HAP-1 (cell line): ENCODE measurements around the gene TTC13.

Source experiments
- DNase-seq, 2 experiments: peaks; one replicate each; pipeline ENCODE4 v3.0.0-alpha.2; 2016 to 2020; ENCODE audit warnings: low spot score in 2 of 2
- H3K27me3 ChIP-seq: fragments of 250-450 bp; sonication (Bioruptor Pico); 2 replicates; pipeline ENCODE4 v1.5.1; 2020; ENCODE audit warnings: low read depth, mild to moderate bottlenecking, moderate library complexity
- H3K36me3 ChIP-seq: fragments of 250-450 bp; sonication (Bioruptor Pico); replicated peaks from 2 replicates; pipeline ENCODE4 v1.5.1; 2020; ENCODE audit warnings: mild to moderate bottlenecking
- H3K4me1 ChIP-seq: fragments of 250-450 bp; sonication (Bioruptor Pico); 2 replicates; pipeline ENCODE4 v1.5.1; 2020; ENCODE audit warnings: mild to moderate bottlenecking
- H3K4me3 ChIP-seq: fragments of 250-450 bp; sonication (Bioruptor Pico); 2 replicates; pipeline ENCODE4 v1.5.1; 2020; ENCODE audit warnings: mild to moderate bottlenecking, moderate library complexity
- H3K9me3 ChIP-seq: fragments of 250-450 bp; sonication (Bioruptor Pico); 2 replicates; pipeline ENCODE4 v1.5.1; 2020; ENCODE audit warnings: mild to moderate bottlenecking, moderate library complexity
- in situ Hi-C: fragments of 300-500 bp; cut with MboI; formaldehyde crosslinking; loops from 3 replicates; pipeline ENCODE4 v1.14.3; 2020; ENCODE audit warnings: low sequenced_read_pairs, inconsistent platforms, mixed read lengths

Gene TTC13

GRCh38 chr1:230950404-230950803, 28.3 kb downstream of the TTC13 start:
- peaks cover 6% of the 10 kb centered on the region; the same call in 1 of the 2 replicates for H3K36me3 ChIP-seq
- no peaks in the 10 kb centered on the region for H3K9me3 ChIP-seq
- H3K27me3 ChIP-seq: no peaks in the 10 kb centered on the region
- H3K4me1 ChIP-seq: peaks cover 6% of the 10 kb centered on the region; the same call in 1 of the 2 replicates
- no peak overlapping the region for H3K4me3 ChIP-seq
- no peak for DNase-seq
- in situ Hi-C loops: no loop called here

GRCh38 chr1:230948903-230949302, 29.8 kb downstream of the TTC13 start:
- Histone ChIP-seq H3K4me3 (no peak overlapping the region), H3K36me3 (peaks cover 5% of the 10 kb centered on the region; the same call in 1 of the 2 replicates), H3K27me3 (no peaks in the 10 kb centered on the region), H3K9me3 (no peaks in the 10 kb centered on the region), H3K4me1 (peaks cover 6% of the 10 kb centered on the region; the same call in 1 of the 2 replicates)
- in situ Hi-C loops: no loop called here
- no peak for DNase-seq

DNA sequence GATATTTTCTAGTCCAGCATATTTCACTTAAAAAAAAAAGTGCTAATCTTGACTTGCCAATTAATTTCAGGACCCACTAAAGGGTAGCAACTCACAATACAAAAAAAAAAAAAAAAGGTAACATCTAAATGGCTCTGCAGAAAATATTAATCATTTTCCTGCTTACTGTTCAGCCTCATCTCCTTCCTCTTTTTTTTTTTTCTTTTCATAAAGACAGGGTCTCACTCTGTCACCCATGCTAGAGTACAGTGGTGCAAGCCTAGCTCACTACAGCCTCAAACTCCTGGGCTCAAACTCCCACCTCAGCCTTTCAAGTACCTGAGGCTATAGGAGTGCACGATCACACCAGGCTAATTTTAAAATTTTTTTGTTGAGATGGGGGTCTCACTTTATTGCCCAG, 30.4 kb downstream of the TTC13 start:
- in situ Hi-C loops: no loop called here

DNA sequence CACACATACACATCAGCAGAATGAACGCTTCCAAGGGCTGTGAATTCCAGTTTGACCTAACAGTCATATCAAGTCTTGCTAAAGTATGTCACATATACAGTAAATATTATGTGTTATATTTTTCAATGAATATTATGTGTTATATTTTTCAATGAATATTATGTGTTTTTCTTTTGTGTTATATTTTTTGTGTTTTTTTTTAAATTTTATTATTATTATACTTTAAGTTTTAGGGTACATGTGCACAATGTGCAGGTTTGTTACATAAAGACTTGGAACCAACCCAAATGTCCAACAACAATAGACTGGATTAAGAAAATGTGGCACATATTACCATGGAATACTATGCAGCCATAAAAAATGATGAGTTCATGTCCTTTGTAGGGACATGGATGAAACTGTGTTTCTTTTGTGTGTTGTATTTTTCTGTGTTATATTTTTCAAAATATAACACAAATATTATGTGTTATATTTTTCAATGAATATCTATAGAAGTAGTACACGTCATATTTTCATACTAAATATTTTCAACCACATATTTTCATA, 35.5 kb downstream of the TTC13 start:
- Histone ChIP-seq H3K4me3 (no peak overlapping the region), H3K4me1 (no peaks in the 10 kb centered on the region), H3K27me3 (no peaks in the 10 kb centered on the region), H3K36me3 (no peaks in the 10 kb centered on the region), H3K9me3 (no peaks in the 10 kb centered on the region)
- in situ Hi-C loops: no loop called here
- DNase-seq: no peak

More for the DNA sequence above, 30.4 kb downstream of the TTC13 start:
- DNase-seq: no peak
- Histone ChIP-seq H3K27me3 (no peaks in the 10 kb centered on the region), H3K36me3 (no peaks in the 10 kb centered on the region), H3K4me1 (0 out of 2 replicates have a peak, but pooled peaks cover 6% of the 10 kb centered on the region), H3K4me3 (no peak overlapping the region), H3K9me3 (no peaks in the 10 kb centered on the region)

GRCh38 chr1:230940848-230941247, 37.8 kb downstream of the TTC13 start:
- H3K27me3 ChIP-seq: no peaks in the 10 kb centered on the region
- H3K4me3 ChIP-seq: no peak overlapping the region
- H3K36me3 ChIP-seq: no peaks in the 10 kb centered on the region
- DNase-seq: no peak
- no peaks in the 10 kb centered on the region for H3K9me3 ChIP-seq
- H3K4me1 ChIP-seq: no peaks in the 10 kb centered on the region
- in situ Hi-C loops: no loop called here

GRCh38 chr1:230939806-230940489, 38.7 kb downstream of the TTC13 start:
- in situ Hi-C loops: no loop called here

DNA sequence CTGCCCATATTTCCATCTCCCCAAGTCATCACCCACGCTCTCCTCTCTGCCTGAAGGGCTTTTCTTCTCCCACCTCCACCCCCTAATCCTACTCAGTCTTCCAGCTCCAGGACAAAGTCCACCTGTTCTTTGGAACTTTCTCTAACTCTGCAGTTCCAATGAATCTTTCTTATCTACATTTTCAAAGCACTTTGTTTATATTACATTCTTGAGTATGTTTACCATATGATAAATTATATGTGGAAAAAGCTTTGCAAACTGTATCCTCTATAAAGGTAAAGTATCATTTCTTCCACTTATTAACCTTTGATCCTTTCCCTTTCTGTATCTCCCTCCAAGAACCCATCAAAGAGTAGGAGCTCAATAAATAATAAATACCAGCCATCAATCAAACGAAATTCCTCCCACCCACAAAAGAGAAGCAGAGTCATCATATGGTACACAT, 39.7 kb downstream of the TTC13 start:
- Histone ChIP-seq H3K9me3 (no peaks in the 10 kb centered on the region), H3K4me3 (no peak overlapping the region), H3K36me3 (no peaks in the 10 kb centered on the region), H3K4me1 (no peaks in the 10 kb centered on the region), H3K27me3 (no peaks in the 10 kb centered on the region)
- in situ Hi-C loops: no loop called here
- DNase-seq: no peak

More at GRCh38 chr1:230939806-230940489, 38.7 kb downstream of the TTC13 start:
- H3K9me3 ChIP-seq: no peaks in the 10 kb centered on the region
- DNase-seq: no peak
- H3K36me3 ChIP-seq: no peaks in the 10 kb centered on the region
- H3K4me3 ChIP-seq: no peak overlapping the region
- no peaks in the 10 kb centered on the region for H3K4me1 ChIP-seq
- H3K27me3 ChIP-seq: no peaks in the 10 kb centered on the region

- no peak overlapping the region for H3K4me3 ChIP-seq
- no peaks in the 10 kb centered on the region for H3K36me3 ChIP-seq
- H3K4me1 ChIP-seq: no peaks in the 10 kb centered on the region
- no peak for DNase-seq
- H3K9me3 ChIP-seq: no peaks in the 10 kb centered on the region
- in situ Hi-C loops: no loop called here
- H3K27me3 ChIP-seq: no peaks in the 10 kb centered on the region
Observed at GRCh38 chr1:230937371-230937770, 41.3 kb downstream of the TTC13 start.

GRCh38 chr1:230936475-230936874, 42.2 kb downstream of the TTC13 start:
- H3K36me3 ChIP-seq: no peaks in the 10 kb centered on the region
- H3K4me1 ChIP-seq: no peaks in the 10 kb centered on the region
- no peaks in the 10 kb centered on the region for H3K9me3 ChIP-seq
- DNase-seq: no peak
- in situ Hi-C loops: no loop called here
- no peak overlapping the region for H3K4me3 ChIP-seq
- H3K27me3 ChIP-seq: no peaks in the 10 kb centered on the region

GRCh38 chr1:230935852-230936251, 42.8 kb downstream of the TTC13 start:
- DNase-seq: no peak
- H3K4me1 ChIP-seq: no peaks in the 10 kb centered on the region
- no peak overlapping the region for H3K4me3 ChIP-seq
- H3K36me3 ChIP-seq: no peaks in the 10 kb centered on the region
- in situ Hi-C loops: no loop called here
- H3K9me3 ChIP-seq: no peaks in the 10 kb centered on the region
- no peaks in the 10 kb centered on the region for H3K27me3 ChIP-seq

- H3K4me1 ChIP-seq: no peaks in the 10 kb centered on the region
- no peak overlapping the region for H3K4me3 ChIP-seq
- no peaks in the 10 kb centered on the region for H3K27me3 ChIP-seq
- no peak for DNase-seq
- in situ Hi-C loops: no loop called here
- peaks cover 7% of the 10 kb centered on the region; the same call in 1 of the 2 replicates for H3K36me3 ChIP-seq
- H3K9me3 ChIP-seq: no peaks in the 10 kb centered on the region
Observed at GRCh38 chr1:230930986-230931385, 47.7 kb downstream of the TTC13 start.

- no peaks in the 10 kb centered on the region for H3K4me1 ChIP-seq
- H3K9me3 ChIP-seq: no peaks in the 10 kb centered on the region
- H3K4me3 ChIP-seq: no peak overlapping the region
- H3K27me3 ChIP-seq: no peaks in the 10 kb centered on the region
- in situ Hi-C loops: loop anchor here (10.0 kb wide), 1 partner anchor 289 kb away; no protein-coding TSS in a partner anchor
- no peak for DNase-seq
- peaks cover 12% of the 10 kb centered on the region for H3K36me3 ChIP-seq
Observed at GRCh38 chr1:230926182-230926581, 52.5 kb downstream of the TTC13 start.

GRCh38 chr1:230925608-230926007, 53.1 kb downstream of the TTC13 start:
- Histone ChIP-seq H3K4me1 (no peaks in the 10 kb centered on the region), H3K27me3 (no peaks in the 10 kb centered on the region), H3K9me3 (no peaks in the 10 kb centered on the region), H3K4me3 (no peak overlapping the region), H3K36me3 (peaks cover 12% of the 10 kb centered on the region)
- in situ Hi-C loops: loop anchor here (10.0 kb wide), 1 partner anchor 289 kb away; no protein-coding TSS in a partner anchor
- DNase-seq: no peak

GRCh38 chr1:230923176-230923575, 55.5 kb downstream of the TTC13 start:
- in situ Hi-C loops: loop anchor here (10.0 kb wide), 1 partner anchor 292 kb away; no protein-coding TSS in a partner anchor

More at GRCh38 chr1:230923176-230923575, 55.5 kb downstream of the TTC13 start:
- DNase-seq: no peak
- H3K4me1 ChIP-seq: no peaks in the 10 kb centered on the region
- peaks cover 9% of the 10 kb centered on the region for H3K36me3 ChIP-seq
- no peak overlapping the region for H3K4me3 ChIP-seq
- H3K9me3 ChIP-seq: no peaks in the 10 kb centered on the region
- no peaks in the 10 kb centered on the region for H3K27me3 ChIP-seq
